HCT116 (cell line): ENCODE measurements around the gene FIBCD1.

Experiments
- CTCF ChIP-seq, 3 experiments: fragments of 200-600 bp in 1 of 3; sonication (generic) in 1 of 3; IDR thresholded peaks in 2 of 3; conservative IDR thresholded peaks in 1 of 3; 2 replicates each; pipeline ENCODE4 v1.5.1; 2012 to 2017; ENCODE audit warnings: low read depth in 2 of 3, low read length in 2 of 3, antibody characterized with exemption in 1 of 3, borderline replicate concordance in 1 of 3, control low read depth in 1 of 3, mild to moderate bottlenecking in 1 of 3, mixed read lengths in 1 of 3, mixed run types in 1 of 3, moderate library complexity in 1 of 3; ENCODE audit not compliant: insufficient read depth in 1 of 3
- EZH2 ChIP-seq: fragments of 200-600 bp; sonication (generic); IDR thresholded peaks from 2 replicates; pipeline ENCODE4 v1.6.1; 2017; ENCODE audit warnings: antibody characterized with exemption, mixed run types
- POLR2AphosphoS5 ChIP-seq: IDR thresholded peaks from 2 replicates; pipeline ENCODE4 v1.6.1; 2011; ENCODE audit warnings: mild to moderate bottlenecking, low read depth, low read length, moderate library complexity
- REST ChIP-seq: IDR thresholded peaks from 2 replicates; pipeline ENCODE4 v1.6.1; 2012; ENCODE audit warnings: low read depth
- ZNF274 ChIP-seq: fragments of 200-500 bp; sonication (Bioruptor generic); IDR thresholded peaks from 2 replicates; pipeline ENCODE4 v1.6.1; 2014; ENCODE audit warnings: mild to moderate bottlenecking, low read depth, low read length, inconsistent platforms

GRCh38 chr9:130897848-130898551 lies 41.0 kb downstream of the FIBCD1 start:
- TF ChIP-seq POLR2AphosphoS5 (no peak), CTCF (IDR thresholded peaks at IDR 0.05 in 2 of 3, conservative IDR thresholded peaks at IDR 0.05 in 1 of 3; ENCODE audit: borderline replicate concordance in 1 of 3, insufficient read depth in 1 of 3, low read depth in 2 of 3, low read length in 2 of 3) (no peak), ZNF274 (no peak), EZH2 (no peak), REST (no peak)
